T-helper 2 cell (primary cell): ENCODE measurements around the gene SLC6A20.
"Not testable (repeated sequence)": the region's sequence is repeated elsewhere in the genome, so short reads cannot be mapped to it uniquely, and the experiment has no call there.

Source experiments
- DNase-seq, 5 experiments: peaks; one replicate each; pipeline versions ENCODE4 v3.0.0 to v3.0.0-alpha.2; 2012 to 2022

The SLC6A20 gene

GRCh38 chr3:45754461-45754860 is 41.9 kb downstream of the SLC6A20 start:
- DNase-seq: no peak

- DNase-seq: no peak
These were observed 43.2 kb downstream of the SLC6A20 start for GRCh38 chr3:45753095-45753494.

GRCh38 chr3:45751537-45752242 is 44.6 kb downstream of the SLC6A20 start:
- no peak for DNase-seq

- no peak for DNase-seq
These were observed 46.5 kb downstream of the SLC6A20 start for GRCh38 chr3:45749880-45750279.

- not testable (repeated sequence) for DNase-seq
These were observed 47.2 kb downstream of the SLC6A20 start for GRCh38 chr3:45749036-45749600.

- no peak for DNase-seq
These were observed 48.3 kb downstream of the SLC6A20 start for GRCh38 chr3:45748068-45748467.

GRCh38 chr3:45746777-45747622 is 49.3 kb downstream of the SLC6A20 start:
- DNase-seq: peak in 1 of 5 experiments; percentile 5

- no peak for DNase-seq
These were observed 50.1 kb downstream of the SLC6A20 start for GRCh38 chr3:45746165-45746776.

GRCh38 chr3:45742461-45743089 is 53.8 kb downstream of the SLC6A20 start:
- DNase-seq: no peak

GRCh38 chr3:45741742-45742460 is 54.4 kb downstream of the SLC6A20 start:
- no peak for DNase-seq

GRCh38 chr3:45741247-45741646 is 55.1 kb downstream of the SLC6A20 start:
- no peak for DNase-seq

GRCh38 chr3:45739991-45740390 is 56.3 kb downstream of the SLC6A20 start:
- DNase-seq: no peak

- no peak for DNase-seq
These were observed 59.1 kb downstream of the SLC6A20 start for GRCh38 chr3:45737234-45737633.

GRCh38 chr3:45736707-45737106 is 59.6 kb downstream of the SLC6A20 start:
- no peak for DNase-seq

GRCh38 chr3:45730409-45731154 is 65.8 kb downstream of the SLC6A20 start:
- no peak for DNase-seq

- no peak for DNase-seq
These were observed 66.7 kb downstream of the SLC6A20 start for GRCh38 chr3:45729614-45730013.

- DNase-seq: no peak
These were observed 71.4 kb downstream of the SLC6A20 start for GRCh38 chr3:45724911-45725310.

GRCh38 chr3:45719655-45720487 is 76.5 kb downstream of the SLC6A20 start:
- no peak for DNase-seq

GRCh38 chr3:45716790-45717336 is 79.5 kb downstream of the SLC6A20 start:
- DNase-seq: no peak

GRCh38 chr3:45715945-45716344 is 80.4 kb downstream of the SLC6A20 start:
- no peak for DNase-seq
